Neural cell (in vitro differentiated cells): ENCODE measurements around the gene ELMO1. TPM values are rescaled to one million over a fixed set of nuclear protein-coding genes. Genes with fewer than 3 reads are reported as not detected.

Source experiments
- H2AFZ ChIP-seq: fragments of 200-600, 300-800 bp; sonication (generic), shearing (Covaris generic); 2 replicates; pipeline ENCODE4 v1.6.0; 2014; ENCODE audit warnings: low read depth, mild to moderate bottlenecking, antibody characterized with exemption, low read length, moderate library complexity
- H3F3A ChIP-seq: fragments of 200-600 bp; shearing (Covaris generic); 2 replicates; pipeline ENCODE4 v1.6.1; 2016; ENCODE audit warnings: mild to moderate bottlenecking, moderate library complexity, mixed read lengths, antibody characterized with exemption, low read length; ENCODE audit not compliant: insufficient read depth, poor library complexity, severe bottlenecking
- H3K27ac ChIP-seq: fragments of 200-600, 300-800 bp; sonication (generic), shearing (Covaris generic); 2 replicates; pipeline ENCODE4 v1.5.1; 2014; ENCODE audit warnings: mild to moderate bottlenecking, low read length, moderate library complexity
- H3K27me3 ChIP-seq: fragments of 300-800, 200-600 bp; sonication (generic), shearing (Covaris generic); 2 replicates; pipeline ENCODE4 v1.6.0; 2014; ENCODE audit warnings: mild to moderate bottlenecking, low read depth, low read length, moderate library complexity; ENCODE audit not compliant: insufficient read depth
- H3K36me3 ChIP-seq: fragments of 300-800, 200-600 bp; sonication (generic), shearing (Covaris generic); 2 replicates; pipeline ENCODE4 v1.5.1; 2014; ENCODE audit warnings: mild to moderate bottlenecking, antibody characterized with exemption, low read length, moderate library complexity; ENCODE audit not compliant: insufficient read depth
- H3K4me2 ChIP-seq: fragments of 300-800, 200-600 bp; sonication (generic), shearing (Covaris generic); 2 replicates; pipeline ENCODE4 v1.6.0; 2014; ENCODE audit warnings: mild to moderate bottlenecking, low read length
- H3K4me3 ChIP-seq: fragments of 300-800, 200-600 bp; sonication (generic), shearing (Covaris generic); 2 replicates; pipeline ENCODE4 v1.5.1; 2014; ENCODE audit warnings: mild to moderate bottlenecking, low read length, moderate library complexity
- H3K79me2 ChIP-seq: fragments of 200-600 bp; shearing (Covaris generic); replicated peaks from 2 replicates; pipeline ENCODE4 v1.6.0; 2014; ENCODE audit warnings: mild to moderate bottlenecking, low read length, moderate library complexity; ENCODE audit not compliant: insufficient read depth
- H3K9ac ChIP-seq: fragments of 300-800, 200-600 bp; sonication (generic), shearing (Covaris generic); 2 replicates; pipeline ENCODE4 v1.6.1; 2016; ENCODE audit warnings: mild to moderate bottlenecking, low read length, mixed read lengths
- H3K9me2 ChIP-seq: fragments of 200-600 bp; shearing (Covaris generic); 2 replicates; pipeline ENCODE4 v1.6.1; 2016; ENCODE audit warnings: mild to moderate bottlenecking, low read length, mixed read lengths; ENCODE audit not compliant: insufficient read depth
- H3K9me3 ChIP-seq: fragments of 200-600, 300-800 bp; sonication (generic), shearing (Covaris generic); 2 replicates; pipeline ENCODE4 v1.6.1; 2016; ENCODE audit warnings: mild to moderate bottlenecking, mixed run types, low read length, moderate library complexity, mixed read lengths
- H4K20me1 ChIP-seq: fragments of 200-600 bp; shearing (Covaris generic); 2 replicates; pipeline ENCODE4 v1.6.1; 2016; ENCODE audit warnings: mild to moderate bottlenecking, mixed run types; ENCODE audit not compliant: insufficient read depth
- EP300 ChIP-seq: fragments of 450-650 bp; conservative IDR thresholded peaks from 2 replicates; pipeline ENCODE4 v1.6.1; 2014; ENCODE audit warnings: antibody characterized with exemption, mild to moderate bottlenecking, moderate library complexity; ENCODE audit not compliant: poor library complexity, severe bottlenecking
- EZH2 ChIP-seq: fragments of 200-600, 300-800 bp; shearing (Covaris generic), sonication (generic); IDR thresholded peaks from 2 replicates; pipeline ENCODE4 v1.6.1; 2014; ENCODE audit warnings: antibody characterized with exemption, low read length, borderline replicate concordance, mild to moderate bottlenecking; ENCODE audit not compliant: insufficient read depth, poor library complexity, severe bottlenecking
- MXI1 ChIP-seq: fragments of 450-650 bp; conservative IDR thresholded peaks from 2 replicates; pipeline ENCODE4 v1.6.1; 2014; ENCODE audit warnings: antibody characterized with exemption, mild to moderate bottlenecking; ENCODE audit not compliant: poor library complexity, severe bottlenecking
- POLR2AphosphoS5 ChIP-seq: IDR thresholded peaks from 2 replicates; pipeline ENCODE4 v1.6.1; 2012
- RAD21 ChIP-seq: fragments of 450-650 bp; conservative IDR thresholded peaks from 2 replicates; pipeline ENCODE4 v1.6.1; 2014; ENCODE audit warnings: antibody characterized with exemption, mild to moderate bottlenecking, moderate library complexity
- SMC3 ChIP-seq: fragments of 450-650 bp; conservative IDR thresholded peaks from 2 replicates; pipeline ENCODE4 v1.6.1; 2014; ENCODE audit warnings: antibody characterized with exemption, mild to moderate bottlenecking, moderate library complexity; ENCODE audit not compliant: poor library complexity
- TAF1 ChIP-seq: IDR thresholded peaks from 2 replicates; pipeline ENCODE4 v1.6.1; 2012; ENCODE audit warnings: low read depth
- polyA plus RNA-seq: library from polyadenylated mRNA; depleted of rRNA; stranded (reverse); fragments of >200 nt; gene quantifications from 2 replicates; pipeline ENCODE4 v1.2.3, GENCODE V29; 2014
- TF ChIP-seq, protein P1 (sequence below): IDR thresholded peaks from 2 replicates; pipeline ENCODE4 v1.6.1; 2012; ENCODE audit warnings: borderline replicate concordance
- TF ChIP-seq, protein P2 (sequence below): fragments of 450-650 bp; IDR thresholded peaks from 2 replicates; pipeline ENCODE4 v1.5.1; 2014; ENCODE audit warnings: antibody characterized with exemption, mild to moderate bottlenecking, moderate library complexity; ENCODE audit not compliant: poor library complexity, severe bottlenecking

Gene ELMO1
- polyA plus RNA-seq, 1 donor from 2014 or later, result 12.2 TPM

- Histone ChIP-seq H3K9ac (no peak overlapping the region), H4K20me1 (no peaks in the 10 kb centered on the region), H3F3A (no peaks in the 10 kb centered on the region), H3K4me3 (no peak overlapping the region), H3K27ac (no peak overlapping the region), H3K4me2 (no peak overlapping the region), H3K9me2 (no peaks in the 10 kb centered on the region), H3K79me2 (no peaks in the 10 kb centered on the region), H3K27me3 (no peaks in the 10 kb centered on the region), H3K9me3 (no peaks in the 10 kb centered on the region), H3K36me3 (no peaks in the 10 kb centered on the region), H2AFZ (no peak overlapping the region)
- no peak for TF ChIP-seq SMC3
- no peak for TF ChIP-seq EP300
- no peak for TF ChIP-seq TAF1
- TF ChIP-seq, protein P1, sequence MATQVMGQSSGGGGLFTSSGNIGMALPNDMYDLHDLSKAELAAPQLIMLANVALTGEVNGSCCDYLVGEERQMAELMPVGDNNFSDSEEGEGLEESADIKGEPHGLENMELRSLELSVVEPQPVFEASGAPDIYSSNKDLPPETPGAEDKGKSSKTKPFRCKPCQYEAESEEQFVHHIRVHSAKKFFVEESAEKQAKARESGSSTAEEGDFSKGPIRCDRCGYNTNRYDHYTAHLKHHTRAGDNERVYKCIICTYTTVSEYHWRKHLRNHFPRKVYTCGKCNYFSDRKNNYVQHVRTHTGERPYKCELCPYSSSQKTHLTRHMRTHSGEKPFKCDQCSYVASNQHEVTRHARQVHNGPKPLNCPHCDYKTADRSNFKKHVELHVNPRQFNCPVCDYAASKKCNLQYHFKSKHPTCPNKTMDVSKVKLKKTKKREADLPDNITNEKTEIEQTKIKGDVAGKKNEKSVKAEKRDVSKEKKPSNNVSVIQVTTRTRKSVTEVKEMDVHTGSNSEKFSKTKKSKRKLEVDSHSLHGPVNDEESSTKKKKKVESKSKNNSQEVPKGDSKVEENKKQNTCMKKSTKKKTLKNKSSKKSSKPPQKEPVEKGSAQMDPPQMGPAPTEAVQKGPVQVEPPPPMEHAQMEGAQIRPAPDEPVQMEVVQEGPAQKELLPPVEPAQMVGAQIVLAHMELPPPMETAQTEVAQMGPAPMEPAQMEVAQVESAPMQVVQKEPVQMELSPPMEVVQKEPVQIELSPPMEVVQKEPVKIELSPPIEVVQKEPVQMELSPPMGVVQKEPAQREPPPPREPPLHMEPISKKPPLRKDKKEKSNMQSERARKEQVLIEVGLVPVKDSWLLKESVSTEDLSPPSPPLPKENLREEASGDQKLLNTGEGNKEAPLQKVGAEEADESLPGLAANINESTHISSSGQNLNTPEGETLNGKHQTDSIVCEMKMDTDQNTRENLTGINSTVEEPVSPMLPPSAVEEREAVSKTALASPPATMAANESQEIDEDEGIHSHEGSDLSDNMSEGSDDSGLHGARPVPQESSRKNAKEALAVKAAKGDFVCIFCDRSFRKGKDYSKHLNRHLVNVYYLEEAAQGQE, result no peak
- TF ChIP-seq, protein P2, sequence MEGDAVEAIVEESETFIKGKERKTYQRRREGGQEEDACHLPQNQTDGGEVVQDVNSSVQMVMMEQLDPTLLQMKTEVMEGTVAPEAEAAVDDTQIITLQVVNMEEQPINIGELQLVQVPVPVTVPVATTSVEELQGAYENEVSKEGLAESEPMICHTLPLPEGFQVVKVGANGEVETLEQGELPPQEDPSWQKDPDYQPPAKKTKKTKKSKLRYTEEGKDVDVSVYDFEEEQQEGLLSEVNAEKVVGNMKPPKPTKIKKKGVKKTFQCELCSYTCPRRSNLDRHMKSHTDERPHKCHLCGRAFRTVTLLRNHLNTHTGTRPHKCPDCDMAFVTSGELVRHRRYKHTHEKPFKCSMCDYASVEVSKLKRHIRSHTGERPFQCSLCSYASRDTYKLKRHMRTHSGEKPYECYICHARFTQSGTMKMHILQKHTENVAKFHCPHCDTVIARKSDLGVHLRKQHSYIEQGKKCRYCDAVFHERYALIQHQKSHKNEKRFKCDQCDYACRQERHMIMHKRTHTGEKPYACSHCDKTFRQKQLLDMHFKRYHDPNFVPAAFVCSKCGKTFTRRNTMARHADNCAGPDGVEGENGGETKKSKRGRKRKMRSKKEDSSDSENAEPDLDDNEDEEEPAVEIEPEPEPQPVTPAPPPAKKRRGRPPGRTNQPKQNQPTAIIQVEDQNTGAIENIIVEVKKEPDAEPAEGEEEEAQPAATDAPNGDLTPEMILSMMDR, result no peak
- TF ChIP-seq EZH2, result no peak
- no peak for TF ChIP-seq POLR2AphosphoS5
- no peak for TF ChIP-seq MXI1
- TF ChIP-seq RAD21, result no peak
These were observed 351.4 kb downstream of the ELMO1 start for GRCh38 chr7:37097276-37097675.

- TF ChIP-seq EP300, result no peak
- TF ChIP-seq RAD21, result no peak
- no peak for TF ChIP-seq MXI1
- TF ChIP-seq, protein P2, result no peak
- TF ChIP-seq, protein P1, result no peak
- no peak for TF ChIP-seq SMC3
- Histone ChIP-seq H3F3A (no peaks in the 10 kb centered on the region), H3K27ac (no peak overlapping the region), H3K9ac (no peak overlapping the region), H3K27me3 (no peaks in the 10 kb centered on the region), H2AFZ (no peak overlapping the region), H4K20me1 (no peaks in the 10 kb centered on the region), H3K4me2 (no peak overlapping the region), H3K4me3 (no peak overlapping the region), H3K36me3 (no peaks in the 10 kb centered on the region), H3K79me2 (no peaks in the 10 kb centered on the region), H3K9me3 (no peaks in the 10 kb centered on the region), H3K9me2 (no peaks in the 10 kb centered on the region)
These were observed 352.3 kb downstream of the ELMO1 start for GRCh38 chr7:37096341-37096740.
